K562 (cell line): Measurements from ENCODE around the gene AKT3. TPM values are rescaled to one million over a fixed set of nuclear protein-coding genes. Genes with fewer than 3 reads are reported as not detected.

Source experiments
- ATAC-seq: fragments of 200-7000 bp; cut with Tn5 transposase; 3 replicates; pipeline ENCODE4 v1.9.1; 2020; ENCODE audit warnings: moderate library complexity
- BruUV-seq: library from RNA; stranded (reverse); fragments of 400-500 nt; replicated peaks from 2 replicates; lab custom pipeline; 2021; lab: Mats Ljungman, UMichigan
- CTCF ChIA-PET: fragments of 300-600 bp; formaldehyde crosslinking; extraction: SDS; loops from one replicate; lab custom pipeline; 2021; ENCODE audit warnings: low intra/inter-chr PET ratio; lab: Yijun Ruan, JAX
- POLR2A ChIA-PET: fragments of 300-600, 350-650 bp; sonication (Branson Sonifier 250); formaldehyde crosslinking; extraction: SDS; loops from one replicate; lab custom pipeline; 2021; ENCODE audit warnings: antibody characterized with exemption, inconsistent platforms; lab: Yijun Ruan, JAX
- DNase-seq, 4 experiments: peaks; one replicate each; pipeline versions ENCODE4 v3.0.0 to v3.0.0-alpha.2; 2011 to 2018; ENCODE audit warnings: low spot score in 3 of 4, mixed read lengths in 3 of 4; ENCODE audit errors: extremely low read depth in 1 of 4
- FAIRE-seq: peaks from 2 replicates; lab custom pipeline; 2011; peaks lifted over from hg19 to GRCh38; lab: Jason Lieb, UNC
- H2AFZ ChIP-seq: 2 replicates; pipeline ENCODE4 v1.6.0; 2011; ENCODE audit warnings: low read depth, low read length, control low read depth, inconsistent platforms
- H3K27ac ChIP-seq: fragments of 200-600 bp; 3 replicates; pipeline ENCODE4 v1.8.0; 2011; ENCODE audit warnings: low read depth, mild to moderate bottlenecking, control low read depth, inconsistent platforms, low read length, moderate library complexity, mixed read lengths; ENCODE audit errors: extremely low read depth
- H3K27me3 ChIP-seq, 2 experiments: fragments of 300-600 bp in 1 of 2; 2 replicates in 1 of 2; 3 replicates in 1 of 2; pipeline versions ENCODE4 v1.6.0 to v1.8.0; 2011; ENCODE audit warnings: inconsistent platforms in 2 of 2, low read length in 2 of 2, mild to moderate bottlenecking in 1 of 2, mixed read lengths in 1 of 2, moderate library complexity in 1 of 2; ENCODE audit not compliant: control insufficient read depth in 2 of 2, insufficient read depth in 2 of 2
- H3K36me3 ChIP-seq: fragments of 300-600 bp; 3 replicates; pipeline ENCODE4 v1.8.0; 2011; ENCODE audit warnings: mild to moderate bottlenecking, low read length, inconsistent platforms; ENCODE audit not compliant: control insufficient read depth, insufficient read depth
- H3K4me1 ChIP-seq, 2 experiments: fragments of 200-600 bp in 1 of 2; replicated peaks in 1 of 2; 2 replicates in 1 of 2; 3 replicates in 1 of 2; pipeline versions ENCODE4 v1.5.1 to v1.8.0; 2011; ENCODE audit warnings: inconsistent platforms in 2 of 2, low read length in 2 of 2, mild to moderate bottlenecking in 1 of 2, mixed read lengths in 1 of 2, moderate library complexity in 1 of 2; ENCODE audit not compliant: control insufficient read depth in 2 of 2, insufficient read depth in 2 of 2
- H3K4me2 ChIP-seq: 2 replicates; pipeline ENCODE4 v1.6.1; 2011; ENCODE audit warnings: low read length, control low read depth, inconsistent platforms, mixed read lengths; ENCODE audit not compliant: insufficient read depth
- H3K4me3 ChIP-seq: fragments of 200-600 bp; sonication (generic), shearing (Covaris generic); 2 replicates; pipeline ENCODE4 v1.5.1; 2016; ENCODE audit warnings: control low read depth, inconsistent platforms
- H3K79me2 ChIP-seq: fragments of 200-600 bp; 3 replicates; pipeline ENCODE4 v1.8.0; 2011; ENCODE audit warnings: low read length, inconsistent platforms; ENCODE audit not compliant: control insufficient read depth, insufficient read depth
- H3K9ac ChIP-seq, 2 experiments: 2 replicates each; pipeline versions ENCODE4 v1.6.0 to v1.6.1; 2011; ENCODE audit warnings: low read depth in 2 of 2, low read length in 2 of 2, control low read depth in 1 of 2, inconsistent platforms in 1 of 2, mild to moderate bottlenecking in 1 of 2, mixed read lengths in 1 of 2; ENCODE audit not compliant: insufficient read depth in 1 of 2
- H3K9me1 ChIP-seq: one replicate; pipeline ENCODE4 v1.6.0; 2011; ENCODE audit warnings: inconsistent platforms, mild to moderate bottlenecking, low read length, moderate library complexity; ENCODE audit not compliant: control insufficient read depth, insufficient read depth
- H3K9me3 ChIP-seq: replicated peaks from 2 replicates; pipeline ENCODE4 v1.5.1; 2011; ENCODE audit warnings: low read depth, low read length, inconsistent platforms; ENCODE audit not compliant: control insufficient read depth, insufficient read depth
- H4K20me1 ChIP-seq: replicated peaks from 2 replicates; pipeline ENCODE4 v1.6.1; 2011; ENCODE audit warnings: low read length, inconsistent platforms, mixed read lengths; ENCODE audit not compliant: control insufficient read depth, insufficient read depth
- COPS2 ChIP-seq: fragments of 450-650 bp; conservative IDR thresholded peaks from 2 replicates; pipeline ENCODE4 v1.6.1; 2016; ENCODE audit warnings: mild to moderate bottlenecking, moderate library complexity
- MAFF ChIP-seq: IDR thresholded peaks from 2 replicates; pipeline ENCODE4 v1.6.1; 2012; ENCODE audit warnings: low read length, improper control_type of control experiment
- MIER1 ChIP-seq: fragments of 450-650 bp; IDR thresholded peaks from 2 replicates; pipeline ENCODE4 v1.6.1; 2016; ENCODE audit warnings: antibody characterized with exemption, mild to moderate bottlenecking, low read depth
- RBBP5 ChIP-seq: fragments of 200-600 bp; sonication (generic); IDR thresholded peaks from 2 replicates; pipeline ENCODE4 v1.6.1; 2012; ENCODE audit warnings: borderline replicate concordance, mild to moderate bottlenecking, low read length, control low read depth, inconsistent platforms; ENCODE audit not compliant: insufficient read depth, poor library complexity, severe bottlenecking
- TAF1 ChIP-seq: IDR thresholded peaks from 2 replicates; pipeline ENCODE4 v1.6.1; 2011; ENCODE audit warnings: mild to moderate bottlenecking, low read length, moderate library complexity; ENCODE audit not compliant: insufficient read depth, control insufficient read depth, severe bottlenecking; ENCODE audit errors: extremely low read depth
- ZNF124 ChIP-seq: sonication (generic); formaldehyde crosslinking; IDR thresholded peaks from 2 replicates; pipeline ENCODE4 v1.8.1; 2022; ENCODE audit warnings: missing genetic modification reagents
- ZNF354B ChIP-seq: fragments of 250-450 bp; sonication (Bioruptor Pico); IDR thresholded peaks from 2 replicates; pipeline ENCODE4 v1.4.0; 2020
- ZNF778 ChIP-seq: fragments of 450-650 bp; formaldehyde crosslinking; IDR thresholded peaks from 2 replicates; pipeline ENCODE4 v1.4.0; 2020; ENCODE audit warnings: mild to moderate bottlenecking, moderate library complexity
- WGBS: fragments of 100-300 bp; shearing (Covaris generic); methylation state at CpG from one replicate; pipeline ENCODE4 v1.1.6; 2016; ENCODE audit warnings: low coverage, mixed read lengths; ENCODE audit not compliant: insufficient coverage; ENCODE audit errors: missing lambda C conversion rate; 5-methylcytosine and 5-hydroxymethylcytosine counted together
- in situ Hi-C: fragments of 300-500 bp; cut with MboI; formaldehyde crosslinking; loops from 4 replicates; pipeline ENCODE4 v1.15.0; 2018; ENCODE audit warnings: inconsistent platforms, mixed read lengths
- intact Hi-C: fragments of 100-400 bp; cut with micrococcal nuclease; formaldehyde crosslinking; loops from 2 replicates; pipeline ENCODE4 v1.14.2; 2022
- polyA plus RNA-seq, 8 experiments: library from polyadenylated mRNA; depleted of rRNA in 4 of 8; stranded (reverse) in 5 of 8; unstranded in 3 of 8; fragments of >200 nt; fragmentation: Nextera tagmentation in 2 of 8; fragmentation: Illumina TruSeq in 1 of 8; extraction: Ambion mirVana in 2 of 8; extraction: Trizol in 1 of 8; gene quantifications; 2 replicates each; pipeline versions ENCODE4 v1.2.1 to v1.2.3, GENCODE V29; 2011 to 2014; ENCODE audit warnings: inconsistent platforms in 1 of 8, missing spikeins in 1 of 8
- total RNA-seq, 7 experiments: library from RNA; depleted of rRNA in 6 of 7; stranded (reverse); fragments of >200 nt in 6 of 7; fragmentation: Illumina TruSeq in 2 of 7; extraction: Trizol in 2 of 7; gene quantifications; 2 replicates each; pipeline versions ENCODE4 v1.2.1 to v1.2.3, GENCODE V29; 2011 to 2021; ENCODE audit warnings: low replicate concordance in 1 of 7
- TF ChIP-seq, protein P1 (sequence below): fragments of 200-800 bp; sonication (Bioruptor generic); IDR thresholded peaks from 2 replicates; pipeline ENCODE4 v1.6.1; 2017; ENCODE audit warnings: missing genetic modification characterization, missing compliant biosample characterization
- TF ChIP-seq, protein P2 (sequence below): fragments of 450-650 bp; formaldehyde crosslinking; IDR thresholded peaks from 2 replicates; pipeline ENCODE4 v1.4.0; 2020; ENCODE audit warnings: mild to moderate bottlenecking, mixed read lengths
- TF ChIP-seq, protein P3 (sequence below): sonication (generic); formaldehyde crosslinking; IDR thresholded peaks from 2 replicates; pipeline ENCODE4 v1.9.0; 2022; ENCODE audit warnings: mild to moderate bottlenecking, missing genetic modification reagents
- TF ChIP-seq, protein P4 (sequence below): fragments of 250-450 bp; sonication (Bioruptor Pico); IDR thresholded peaks from 2 replicates; pipeline ENCODE4 v1.4.0; 2020; ENCODE audit warnings: mild to moderate bottlenecking, moderate library complexity
- TF ChIP-seq, protein P5 (sequence below): sonication (generic); formaldehyde crosslinking; IDR thresholded peaks from 2 replicates; pipeline ENCODE4 v1.8.0; 2023; ENCODE audit warnings: mild to moderate bottlenecking, missing genetic modification reagents

The AKT3 gene
- total and polyA plus RNA-seq, 9 of the 15 experiments (the other 6 are each of a cell fraction or from before 2014, with no cell fraction given), result 0.04 to 0.54 (median 0.18) TPM; not detected in 1

DNA sequence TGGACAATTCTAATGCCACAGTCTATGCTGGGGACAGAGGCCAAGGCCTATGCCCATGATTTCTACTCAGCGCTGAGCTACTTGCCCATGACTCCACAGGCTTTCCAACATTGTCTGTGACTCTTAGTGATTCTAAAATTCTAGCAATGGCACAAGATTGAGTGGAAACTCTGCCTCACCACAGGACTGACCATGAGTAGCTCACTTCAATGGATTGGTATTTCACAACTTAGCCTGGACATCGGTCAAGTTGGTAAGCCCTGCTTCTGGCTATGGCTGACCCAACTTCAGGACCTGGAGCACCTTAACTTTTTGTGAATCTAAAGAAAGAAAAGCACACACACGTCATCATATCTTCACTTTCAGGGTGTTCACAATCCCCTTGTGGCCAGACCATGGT is 339.1 kb downstream of the AKT3 start:
- H2AFZ ChIP-seq, result no peak overlapping the region
- H3K9me3 ChIP-seq, result no peaks in the 10 kb centered on the region
- intact Hi-C loops, result no loop called here
- DNase-seq (no peak), ATAC-seq (no peak), FAIRE-seq (no peak)
- no peaks in the 10 kb centered on the region for H3K9me1 ChIP-seq
- no TSS peak for BruUV-seq
- no peak overlapping the region for H3K27ac ChIP-seq
- no peaks in the 10 kb centered on the region for H3K36me3 ChIP-seq
- WGBS, result 0% methylated on average over 3 of the region's 3 CpGs
- H3K4me3 ChIP-seq, result no peak overlapping the region
- H3K9ac ChIP-seq, result no peak overlapping the region
- ChIA-PET POLR2A (no interaction called here), CTCF (no interaction called here)
- H3K4me1 ChIP-seq, result peaks cover 0 to 13% of the 10 kb centered on the region in 2 experiments; a peak in 3 of 5 replicates
- H4K20me1 ChIP-seq, result no peaks in the 10 kb centered on the region
- H3K4me2 ChIP-seq, result no peak overlapping the region
- peaks cover 15 to 40% of the 10 kb centered on the region in 2 experiments; a peak in 4 of 5 replicates for H3K27me3 ChIP-seq
- in situ Hi-C loops, result no loop called here
- H3K79me2 ChIP-seq, result no peaks in the 10 kb centered on the region
- TF ChIP-seq COPS2, result no peak
- TF ChIP-seq MAFF, result no peak
- TF ChIP-seq, protein P1, sequence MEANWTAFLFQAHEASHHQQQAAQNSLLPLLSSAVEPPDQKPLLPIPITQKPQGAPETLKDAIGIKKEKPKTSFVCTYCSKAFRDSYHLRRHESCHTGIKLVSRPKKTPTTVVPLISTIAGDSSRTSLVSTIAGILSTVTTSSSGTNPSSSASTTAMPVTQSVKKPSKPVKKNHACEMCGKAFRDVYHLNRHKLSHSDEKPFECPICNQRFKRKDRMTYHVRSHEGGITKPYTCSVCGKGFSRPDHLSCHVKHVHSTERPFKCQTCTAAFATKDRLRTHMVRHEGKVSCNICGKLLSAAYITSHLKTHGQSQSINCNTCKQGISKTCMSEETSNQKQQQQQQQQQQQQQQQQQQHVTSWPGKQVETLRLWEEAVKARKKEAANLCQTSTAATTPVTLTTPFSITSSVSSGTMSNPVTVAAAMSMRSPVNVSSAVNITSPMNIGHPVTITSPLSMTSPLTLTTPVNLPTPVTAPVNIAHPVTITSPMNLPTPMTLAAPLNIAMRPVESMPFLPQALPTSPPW (CRISPR knock-in tag), result no peak
- no peak for TF ChIP-seq ZNF124 (CRISPR knock-in tag)
- TF ChIP-seq, protein P2, sequence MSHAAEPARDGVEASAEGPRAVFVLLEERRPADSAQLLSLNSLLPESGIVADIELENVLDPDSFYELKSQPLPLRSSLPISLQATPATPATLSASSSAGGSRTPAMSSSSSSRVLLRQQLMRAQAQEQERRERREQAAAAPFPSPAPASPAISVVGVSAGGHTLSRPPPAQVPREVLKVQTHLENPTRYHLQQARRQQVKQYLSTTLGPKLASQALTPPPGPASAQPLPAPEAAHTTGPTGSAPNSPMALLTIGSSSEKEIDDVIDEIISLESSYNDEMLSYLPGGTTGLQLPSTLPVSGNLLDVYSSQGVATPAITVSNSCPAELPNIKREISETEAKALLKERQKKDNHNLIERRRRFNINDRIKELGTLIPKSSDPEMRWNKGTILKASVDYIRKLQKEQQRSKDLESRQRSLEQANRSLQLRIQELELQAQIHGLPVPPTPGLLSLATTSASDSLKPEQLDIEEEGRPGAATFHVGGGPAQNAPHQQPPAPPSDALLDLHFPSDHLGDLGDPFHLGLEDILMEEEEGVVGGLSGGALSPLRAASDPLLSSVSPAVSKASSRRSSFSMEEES (CRISPR knock-in tag), result no peak
- no peak for TF ChIP-seq MIER1
- TF ChIP-seq RBBP5, result no peak
- TF ChIP-seq, protein P3, sequence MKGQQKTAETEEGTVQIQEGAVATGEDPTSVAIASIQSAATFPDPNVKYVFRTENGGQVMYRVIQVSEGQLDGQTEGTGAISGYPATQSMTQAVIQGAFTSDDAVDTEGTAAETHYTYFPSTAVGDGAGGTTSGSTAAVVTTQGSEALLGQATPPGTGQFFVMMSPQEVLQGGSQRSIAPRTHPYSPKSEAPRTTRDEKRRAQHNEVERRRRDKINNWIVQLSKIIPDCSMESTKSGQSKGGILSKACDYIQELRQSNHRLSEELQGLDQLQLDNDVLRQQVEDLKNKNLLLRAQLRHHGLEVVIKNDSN (CRISPR knock-in tag), result no peak
- TF ChIP-seq ZNF354B (CRISPR knock-in tag), result no peak
- TF ChIP-seq, protein P4, sequence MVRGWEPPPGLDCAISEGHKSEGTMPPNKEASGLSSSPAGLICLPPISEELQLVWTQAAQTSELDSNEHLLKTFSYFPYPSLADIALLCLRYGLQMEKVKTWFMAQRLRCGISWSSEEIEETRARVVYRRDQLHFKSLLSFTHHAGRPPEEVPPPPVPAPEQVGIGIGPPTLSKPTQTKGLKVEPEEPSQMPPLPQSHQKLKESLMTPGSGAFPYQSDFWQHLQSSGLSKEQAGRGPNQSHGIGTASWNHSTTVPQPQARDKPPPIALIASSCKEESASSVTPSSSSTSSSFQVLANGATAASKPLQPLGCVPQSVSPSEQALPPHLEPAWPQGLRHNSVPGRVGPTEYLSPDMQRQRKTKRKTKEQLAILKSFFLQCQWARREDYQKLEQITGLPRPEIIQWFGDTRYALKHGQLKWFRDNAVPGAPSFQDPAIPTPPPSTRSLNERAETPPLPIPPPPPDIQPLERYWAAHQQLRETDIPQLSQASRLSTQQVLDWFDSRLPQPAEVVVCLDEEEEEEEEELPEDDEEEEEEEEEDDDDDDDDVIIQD (CRISPR knock-in tag), result no peak
- TF ChIP-seq TAF1, result no peak
- TF ChIP-seq, protein P5, sequence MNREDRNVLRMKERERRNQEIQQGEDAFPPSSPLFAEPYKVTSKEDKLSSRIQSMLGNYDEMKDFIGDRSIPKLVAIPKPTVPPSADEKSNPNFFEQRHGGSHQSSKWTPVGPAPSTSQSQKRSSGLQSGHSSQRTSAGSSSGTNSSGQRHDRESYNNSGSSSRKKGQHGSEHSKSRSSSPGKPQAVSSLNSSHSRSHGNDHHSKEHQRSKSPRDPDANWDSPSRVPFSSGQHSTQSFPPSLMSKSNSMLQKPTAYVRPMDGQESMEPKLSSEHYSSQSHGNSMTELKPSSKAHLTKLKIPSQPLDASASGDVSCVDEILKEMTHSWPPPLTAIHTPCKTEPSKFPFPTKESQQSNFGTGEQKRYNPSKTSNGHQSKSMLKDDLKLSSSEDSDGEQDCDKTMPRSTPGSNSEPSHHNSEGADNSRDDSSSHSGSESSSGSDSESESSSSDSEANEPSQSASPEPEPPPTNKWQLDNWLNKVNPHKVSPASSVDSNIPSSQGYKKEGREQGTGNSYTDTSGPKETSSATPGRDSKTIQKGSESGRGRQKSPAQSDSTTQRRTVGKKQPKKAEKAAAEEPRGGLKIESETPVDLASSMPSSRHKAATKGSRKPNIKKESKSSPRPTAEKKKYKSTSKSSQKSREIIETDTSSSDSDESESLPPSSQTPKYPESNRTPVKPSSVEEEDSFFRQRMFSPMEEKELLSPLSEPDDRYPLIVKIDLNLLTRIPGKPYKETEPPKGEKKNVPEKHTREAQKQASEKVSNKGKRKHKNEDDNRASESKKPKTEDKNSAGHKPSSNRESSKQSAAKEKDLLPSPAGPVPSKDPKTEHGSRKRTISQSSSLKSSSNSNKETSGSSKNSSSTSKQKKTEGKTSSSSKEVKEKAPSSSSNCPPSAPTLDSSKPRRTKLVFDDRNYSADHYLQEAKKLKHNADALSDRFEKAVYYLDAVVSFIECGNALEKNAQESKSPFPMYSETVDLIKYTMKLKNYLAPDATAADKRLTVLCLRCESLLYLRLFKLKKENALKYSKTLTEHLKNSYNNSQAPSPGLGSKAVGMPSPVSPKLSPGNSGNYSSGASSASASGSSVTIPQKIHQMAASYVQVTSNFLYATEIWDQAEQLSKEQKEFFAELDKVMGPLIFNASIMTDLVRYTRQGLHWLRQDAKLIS (CRISPR knock-in tag), result no peak
- TF ChIP-seq ZNF778 (CRISPR knock-in tag), result no peak
